ENCODE results near the gene MIS18A.
A peak's percentile ranks its signal among the peaks of the same experiment; 100 is the strongest.
"Not testable (repeated sequence)": the region's sequence is repeated elsewhere in the genome, so short reads cannot be mapped to it uniquely, and the experiment has no call there.

Gene MIS18A

GRCh38 chr21:32304998-32305397 is 26.1 kb upstream of the MIS18A start:
- DNase-seq (ENCODE audit: low read depth, low spot score), result no peak

DNA sequence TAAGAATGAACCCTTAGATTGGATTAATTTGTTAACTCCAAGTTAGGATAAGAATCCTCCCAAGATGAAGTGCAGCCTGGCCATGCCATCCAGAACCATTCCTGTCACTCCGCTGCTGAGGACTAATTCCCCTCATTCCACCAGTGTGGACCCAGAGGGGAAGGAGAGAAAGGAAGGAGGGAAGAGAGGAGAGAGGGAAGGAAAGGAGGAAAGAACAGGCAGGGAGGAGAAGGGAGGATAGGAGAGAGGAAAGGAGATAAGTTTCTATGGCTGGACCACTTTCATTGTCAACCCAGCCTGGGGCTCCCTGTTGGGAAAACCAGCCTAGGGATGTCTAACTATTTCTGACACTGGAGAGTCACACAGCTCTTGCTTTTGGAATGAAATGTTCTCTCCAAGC is 24.5 kb upstream of the MIS18A start:
- DNase-seq (ENCODE audit: low read depth, low spot score), result no peak

DNA sequence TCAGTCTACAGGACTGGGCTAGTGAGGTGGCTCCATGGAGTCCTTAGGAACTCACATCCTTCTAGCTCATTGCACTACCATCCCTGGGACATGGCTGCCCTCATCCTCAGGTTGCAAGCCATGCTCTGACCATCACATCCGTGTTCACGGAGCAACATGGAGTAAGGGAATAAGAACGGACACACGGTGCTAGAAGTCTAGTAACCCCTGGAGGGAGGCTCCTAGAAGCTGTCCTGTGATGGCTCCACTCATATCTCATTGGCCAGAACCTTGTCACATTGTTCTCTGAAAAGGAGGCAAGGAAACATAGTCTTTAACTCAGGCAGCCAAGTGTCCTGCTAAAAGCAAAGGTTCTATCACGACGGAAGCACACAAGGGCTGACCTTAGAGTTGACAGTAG is 23.7 kb upstream of the MIS18A start:
- DNase-seq (ENCODE audit: low read depth, low spot score), result no peak

DNA sequence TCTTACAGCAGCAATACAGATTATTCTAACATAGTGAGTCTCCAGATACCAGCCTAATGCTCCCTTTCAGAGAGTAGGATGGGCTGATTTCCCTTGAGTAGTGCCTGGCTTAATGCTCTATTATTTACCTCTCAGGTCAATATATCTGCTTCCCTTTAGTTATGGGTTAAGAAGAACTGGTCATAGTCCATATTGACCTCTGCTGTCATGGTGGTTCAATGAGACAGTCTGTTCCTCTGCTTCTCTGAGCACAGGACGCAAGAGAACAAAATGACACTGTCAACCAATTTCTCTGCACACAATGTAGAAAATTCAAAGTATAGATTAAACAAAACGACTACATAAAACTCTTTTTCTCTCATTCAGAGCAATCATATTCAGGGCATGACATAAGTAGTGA is 22.7 kb upstream of the MIS18A start:
- DNase-seq (ENCODE audit: low read depth, low spot score), result no peak

GRCh38 chr21:32300117-32300681 is 21.4 kb upstream of the MIS18A start:
- DNase-seq (ENCODE audit: low read depth, low spot score), result no peak

DNA sequence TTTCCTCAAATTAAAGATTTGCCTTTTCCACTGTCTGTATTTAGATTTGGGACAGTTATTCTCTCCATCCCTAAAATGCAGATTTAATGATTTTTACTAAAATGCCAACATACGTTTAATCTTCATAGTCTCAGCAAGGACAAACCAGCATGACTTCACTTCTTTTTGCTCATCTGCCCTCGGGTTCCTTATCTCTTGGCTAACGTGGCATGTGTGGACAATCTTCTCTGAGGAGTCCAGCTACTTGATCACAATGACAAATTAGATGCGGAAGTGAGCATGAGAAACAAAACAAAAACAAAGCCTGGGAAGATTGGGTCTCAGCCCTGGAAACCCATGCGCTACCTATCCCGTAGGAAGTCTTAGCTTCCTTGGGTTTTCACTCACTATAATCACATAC is 20.8 kb upstream of the MIS18A start:
- DNase-seq (ENCODE audit: low read depth, low spot score), result no peak

- no peak for DNase-seq (ENCODE audit: low read depth, low spot score)
Measured at GRCh38 chr21:32298658-32299081, 19.8 kb upstream of the MIS18A start, which contains the start of gene MRAP. Gene MRAP, plus strand, starts transcription at chr21:32298855. Its CDS starts 117 bp downstream, at chr21:32298972.

DNA sequence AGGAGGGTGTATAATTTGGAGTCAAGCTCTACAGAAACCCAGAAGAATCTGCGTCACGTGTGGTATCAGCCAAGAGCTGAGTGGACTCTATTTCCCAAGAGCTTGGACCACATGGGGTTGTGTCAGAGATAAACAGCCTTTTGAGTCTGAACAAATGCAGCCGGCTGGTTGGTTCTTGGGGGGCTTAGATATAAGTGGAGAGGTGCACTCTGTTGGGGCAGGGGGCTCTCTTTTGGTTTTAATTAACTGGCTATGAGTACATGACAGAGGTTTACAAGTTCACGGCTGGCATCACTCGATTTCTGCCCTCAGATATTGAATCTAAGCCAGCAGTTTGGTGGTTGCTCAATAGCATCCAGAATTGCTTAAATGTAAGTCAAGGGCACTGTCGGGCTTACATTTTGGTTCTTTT is 19.3 kb upstream of the MIS18A start:
- DNase-seq (ENCODE audit: low read depth, low spot score), result no peak

GRCh38 chr21:32297449-32297848 is 18.6 kb upstream of the MIS18A start:
- no peak for DNase-seq (ENCODE audit: low read depth, low spot score)

GRCh38 chr21:32285476-32285875 is 6.6 kb upstream of the MIS18A start:
- no peak for DNase-seq (ENCODE audit: low read depth, low spot score)

DNA sequence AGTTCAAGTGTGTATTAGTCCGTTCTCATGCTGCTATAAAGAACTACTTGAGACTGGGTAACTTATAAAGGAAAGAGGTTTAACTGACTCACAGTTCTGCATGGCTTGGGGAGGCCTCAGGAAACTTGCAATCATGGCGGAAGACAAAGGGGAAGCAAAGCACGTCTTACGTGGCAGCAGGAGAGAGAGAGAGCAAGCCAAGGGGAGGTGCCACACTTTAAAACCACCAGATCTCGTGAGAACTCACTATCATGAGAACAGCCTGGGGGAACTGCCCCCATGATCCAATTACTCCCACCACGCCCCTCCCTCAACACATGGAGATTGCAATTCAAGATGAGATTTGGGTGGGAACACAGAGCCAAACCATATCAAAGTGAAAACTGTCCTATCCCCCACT is 4.1 kb upstream of the MIS18A start:
- no peak for DNase-seq (ENCODE audit: low read depth, low spot score)

GRCh38 chr21:32281531-32281930 is 2.7 kb upstream of the MIS18A start:
- no peak for DNase-seq (ENCODE audit: low read depth, low spot score)

DNA sequence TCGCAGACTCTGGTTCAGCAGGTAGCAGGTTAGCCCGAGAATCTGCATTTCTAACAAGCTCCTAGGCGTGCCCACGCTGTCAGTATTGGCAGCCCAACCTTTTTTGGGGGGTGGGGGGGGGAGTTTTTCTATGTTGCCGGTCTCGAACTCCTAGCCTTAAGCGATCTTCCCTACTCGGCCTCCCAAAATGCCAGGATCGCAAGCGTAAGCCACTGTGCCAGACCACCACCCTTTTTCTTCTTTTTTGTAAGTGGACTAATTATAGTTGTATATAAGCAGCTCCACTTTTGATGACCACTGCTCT is 480 bp upstream of the MIS18A start:
- no peak for DNase-seq (ENCODE audit: low read depth, low spot score)

DNA sequence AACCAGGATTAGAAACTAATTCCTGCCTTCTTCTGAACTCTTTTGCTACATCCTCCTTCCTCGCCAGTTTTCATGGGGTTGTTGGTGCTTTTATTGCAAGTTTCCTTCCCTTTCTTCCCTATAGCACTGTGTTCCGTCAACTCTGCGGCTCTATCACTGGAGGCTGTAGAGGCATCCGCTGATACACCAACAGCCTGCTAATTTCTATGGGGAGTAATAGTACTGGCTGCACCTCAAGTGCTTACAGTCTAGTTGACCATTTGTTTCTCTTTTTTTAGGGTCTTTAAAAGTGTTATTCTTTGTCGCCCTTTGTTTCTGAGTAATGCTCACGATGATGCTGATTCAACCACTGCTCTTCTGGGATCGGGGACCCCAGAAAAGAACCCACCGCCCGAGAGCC is 746 bp downstream of the MIS18A start:
- no peak for DNase-seq (ENCODE audit: low read depth, low spot score)

GRCh38 chr21:32276671-32277070 is 2.2 kb downstream of the MIS18A start:
- no peak for DNase-seq (ENCODE audit: low read depth, low spot score)

- no peak for DNase-seq (ENCODE audit: low read depth, low spot score)
Measured at GRCh38 chr21:32270748-32271147, 8.1 kb downstream of the MIS18A start.

DNA sequence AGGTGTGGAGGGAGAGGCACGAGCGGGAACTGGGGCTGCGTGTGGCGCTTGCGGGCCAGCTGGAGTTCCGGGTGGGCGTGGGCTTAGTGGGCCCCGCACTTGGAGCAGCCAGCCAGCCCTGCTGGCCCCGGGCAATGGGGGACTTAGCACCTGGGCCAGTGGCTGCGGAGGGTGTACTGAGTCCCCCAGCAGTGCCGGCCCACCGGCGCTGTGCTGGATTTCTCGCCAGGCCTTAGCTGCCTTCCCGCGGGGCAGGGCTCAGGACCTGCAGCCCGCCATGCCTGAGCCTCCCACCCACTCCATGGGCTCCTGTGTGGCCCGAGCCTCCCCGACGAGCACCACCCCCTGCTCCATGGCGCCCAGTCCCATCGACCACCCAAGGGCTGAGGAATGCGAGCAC is 13.5 kb downstream of the MIS18A start:
- not testable (repeated sequence) for DNase-seq (ENCODE audit: low read depth, low spot score)

GRCh38 chr21:32261929-32262328 is 16.9 kb downstream of the MIS18A start:
- DNase-seq (ENCODE audit: low read depth, low spot score), result no peak

DNA sequence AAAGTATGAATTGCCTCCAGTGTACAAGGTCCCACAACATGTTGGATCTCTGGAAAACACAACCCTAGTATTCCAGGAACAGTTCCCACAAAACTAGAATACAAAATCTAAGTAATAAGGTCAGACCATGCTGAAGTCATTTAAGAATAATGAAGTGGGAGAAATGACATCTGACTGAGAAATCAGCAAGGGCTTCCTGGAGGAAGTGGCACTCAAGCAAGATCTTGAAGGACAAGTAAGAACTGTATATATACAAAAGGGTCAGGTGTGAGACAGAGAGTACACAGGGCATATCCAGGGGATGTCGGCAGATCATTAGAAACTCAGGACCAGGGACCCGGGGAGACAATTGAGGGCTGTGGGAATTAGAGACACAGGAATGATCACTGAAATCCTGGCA is 18.7 kb downstream of the MIS18A start:
- DNase-seq (ENCODE audit: low read depth, low spot score), result no peak

GRCh38 chr21:32258786-32259048 is 20.1 kb downstream of the MIS18A start:
- DNase-seq (ENCODE audit: low read depth, low spot score), result not testable (repeated sequence)

DNA sequence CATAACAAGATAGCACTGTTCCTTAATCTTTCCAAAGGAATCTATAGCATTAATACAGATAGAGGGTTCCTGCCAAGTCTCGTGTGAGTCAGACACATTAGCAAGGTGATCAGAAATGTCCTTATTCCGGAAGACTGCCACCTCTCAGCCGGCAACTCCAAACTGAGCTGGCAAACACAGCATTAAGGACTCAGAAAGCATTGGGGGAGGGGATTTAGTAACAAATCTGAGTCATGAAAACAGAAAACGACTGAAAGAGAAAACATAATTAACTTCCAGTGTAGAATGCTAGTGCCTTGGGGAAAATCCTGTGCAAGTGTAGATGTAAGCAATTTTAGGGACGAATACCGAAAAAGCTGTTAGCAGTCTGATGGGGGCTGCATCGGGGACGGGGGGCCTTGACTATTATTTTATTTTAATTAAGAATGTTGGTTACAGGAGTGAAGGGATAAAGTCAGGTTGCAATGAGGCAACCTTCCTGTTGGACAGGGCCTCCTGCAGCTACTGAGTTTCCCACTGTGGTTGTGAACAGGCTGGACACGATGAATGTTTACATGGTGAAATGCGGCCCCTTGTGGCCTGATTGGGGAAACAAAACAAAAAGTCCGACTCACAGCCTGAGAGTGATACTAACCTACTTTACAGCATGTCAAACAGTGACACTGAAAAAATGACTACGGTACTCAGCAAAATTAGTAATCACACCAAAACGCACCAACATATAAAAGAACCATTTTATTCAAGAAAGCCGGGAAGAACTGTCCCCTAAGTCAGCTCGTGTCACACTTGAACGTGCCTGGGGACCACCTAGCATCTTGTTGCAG is 20.7 kb downstream of the MIS18A start:
- peak; percentile 44 for DNase-seq (ENCODE audit: low read depth, low spot score)

DNA sequence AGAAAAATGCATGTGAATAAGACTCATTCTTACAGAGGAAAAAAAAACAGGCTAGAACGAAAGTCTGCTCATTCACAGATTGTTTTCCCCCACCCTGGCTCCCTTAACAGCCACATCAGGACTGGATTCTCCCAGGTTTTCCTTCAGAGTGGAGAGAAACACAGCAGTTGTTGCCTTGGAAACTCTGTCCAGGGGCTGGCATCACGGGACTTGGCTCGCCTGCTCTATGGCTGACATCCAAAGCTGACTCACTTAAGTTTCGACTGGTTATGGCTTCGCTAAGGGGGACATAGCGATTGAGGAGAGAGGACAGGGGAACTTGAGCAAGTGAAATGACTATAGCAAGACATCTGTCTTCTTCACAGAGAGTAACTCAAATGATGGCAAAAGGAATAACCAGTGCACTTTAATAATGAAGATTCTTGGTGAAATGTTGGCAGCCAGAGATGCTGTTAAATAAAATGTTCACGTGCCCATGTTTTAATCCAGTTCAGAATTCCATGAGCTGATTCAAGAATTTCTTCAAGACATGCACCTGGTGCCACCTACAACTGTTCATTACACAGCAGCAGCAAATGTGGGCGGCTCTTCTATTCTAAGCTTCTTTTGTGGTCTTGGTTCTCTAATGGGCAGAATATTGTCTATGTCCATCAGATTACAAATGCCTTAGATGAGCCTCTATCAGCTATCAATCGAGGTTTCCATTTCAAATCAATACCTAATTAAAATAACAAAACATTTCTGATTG is 21.8 kb downstream of the MIS18A start:
- peak; percentile 77 for DNase-seq (ENCODE audit: low read depth, low spot score)

DNA sequence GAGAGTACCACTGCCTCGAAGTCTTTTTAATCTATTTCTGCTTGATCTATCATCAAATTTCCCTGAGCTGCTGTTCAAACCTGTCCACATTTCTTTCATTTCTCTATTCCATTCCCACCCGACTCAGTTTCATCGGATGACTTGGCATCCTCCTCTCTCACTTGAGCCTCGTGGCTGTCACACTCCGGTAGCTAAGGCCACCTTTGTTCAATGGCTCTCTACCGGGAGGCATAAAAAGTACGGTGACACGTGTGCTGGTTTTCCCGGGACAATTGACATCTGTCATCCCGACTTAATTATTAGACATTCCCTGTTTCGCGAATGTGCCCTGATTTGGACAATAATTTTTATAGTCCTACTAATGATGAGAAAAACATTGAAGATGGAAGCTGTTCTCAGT is 22.6 kb downstream of the MIS18A start:
- DNase-seq (ENCODE audit: low read depth, low spot score), result no peak

Measured in brain pericyte (primary cell).